ENCODE data around the gene SOX8.

SOX8 gene

DNA sequence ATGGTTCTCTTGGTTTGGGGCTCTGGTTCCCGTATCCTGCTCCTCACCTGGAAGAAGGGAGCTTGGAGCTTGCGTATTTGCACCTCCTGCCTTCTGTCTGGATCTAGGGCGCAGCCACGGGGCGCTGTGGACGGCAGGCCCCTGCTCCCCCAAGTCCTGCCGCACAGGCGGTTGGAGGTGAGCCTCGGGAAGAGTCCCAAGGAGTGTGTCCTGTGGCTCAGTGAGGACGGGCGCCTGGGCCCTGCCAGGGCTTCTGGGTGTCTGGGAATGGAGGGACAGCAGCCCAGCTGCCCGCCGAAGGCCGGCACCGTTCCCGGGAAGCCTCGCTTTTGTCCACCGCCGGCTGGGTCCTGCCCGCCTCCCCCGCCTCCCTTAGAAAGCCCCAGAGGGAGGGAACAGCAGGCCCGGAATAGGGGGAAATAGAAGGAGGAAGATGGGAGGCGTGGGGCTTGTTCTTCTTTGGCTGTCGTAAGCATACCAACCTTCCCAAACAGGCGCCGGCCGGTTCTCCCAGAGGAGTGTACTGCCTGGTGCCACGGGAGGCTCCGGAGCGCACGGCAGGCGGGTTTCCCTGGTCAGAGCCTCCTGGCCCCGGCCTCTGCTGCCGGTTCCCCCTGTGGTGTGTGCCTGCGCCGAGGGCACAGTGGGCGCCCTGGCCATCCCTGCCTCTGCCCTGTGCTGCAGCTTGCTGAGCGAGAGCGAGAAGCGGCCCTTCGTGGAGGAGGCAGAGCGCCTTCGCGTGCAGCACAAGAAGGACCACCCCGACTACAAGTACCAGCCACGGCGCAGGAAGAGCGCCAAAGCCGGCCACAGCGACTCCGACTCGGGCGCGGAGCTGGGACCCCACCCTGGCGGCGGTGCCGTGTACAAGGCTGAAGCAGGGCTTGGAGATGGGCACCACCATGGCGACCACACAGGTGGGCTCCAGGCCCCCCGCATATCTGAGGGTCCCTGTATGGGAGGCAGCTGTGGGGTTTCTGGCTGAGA lies 1.8 kb downstream of the SOX8 start:
- no peak for DNase-seq (ENCODE audit: low read depth)
- TF ChIP-seq, protein P1, sequence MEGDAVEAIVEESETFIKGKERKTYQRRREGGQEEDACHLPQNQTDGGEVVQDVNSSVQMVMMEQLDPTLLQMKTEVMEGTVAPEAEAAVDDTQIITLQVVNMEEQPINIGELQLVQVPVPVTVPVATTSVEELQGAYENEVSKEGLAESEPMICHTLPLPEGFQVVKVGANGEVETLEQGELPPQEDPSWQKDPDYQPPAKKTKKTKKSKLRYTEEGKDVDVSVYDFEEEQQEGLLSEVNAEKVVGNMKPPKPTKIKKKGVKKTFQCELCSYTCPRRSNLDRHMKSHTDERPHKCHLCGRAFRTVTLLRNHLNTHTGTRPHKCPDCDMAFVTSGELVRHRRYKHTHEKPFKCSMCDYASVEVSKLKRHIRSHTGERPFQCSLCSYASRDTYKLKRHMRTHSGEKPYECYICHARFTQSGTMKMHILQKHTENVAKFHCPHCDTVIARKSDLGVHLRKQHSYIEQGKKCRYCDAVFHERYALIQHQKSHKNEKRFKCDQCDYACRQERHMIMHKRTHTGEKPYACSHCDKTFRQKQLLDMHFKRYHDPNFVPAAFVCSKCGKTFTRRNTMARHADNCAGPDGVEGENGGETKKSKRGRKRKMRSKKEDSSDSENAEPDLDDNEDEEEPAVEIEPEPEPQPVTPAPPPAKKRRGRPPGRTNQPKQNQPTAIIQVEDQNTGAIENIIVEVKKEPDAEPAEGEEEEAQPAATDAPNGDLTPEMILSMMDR (IDR thresholded peaks at IDR 0.05; ENCODE audit: low read length, missing control alignments), result no peak
- no peak overlapping the region for H3K4me3 ChIP-seq (replicated peaks; ENCODE audit: low read depth, low read length)

DNA sequence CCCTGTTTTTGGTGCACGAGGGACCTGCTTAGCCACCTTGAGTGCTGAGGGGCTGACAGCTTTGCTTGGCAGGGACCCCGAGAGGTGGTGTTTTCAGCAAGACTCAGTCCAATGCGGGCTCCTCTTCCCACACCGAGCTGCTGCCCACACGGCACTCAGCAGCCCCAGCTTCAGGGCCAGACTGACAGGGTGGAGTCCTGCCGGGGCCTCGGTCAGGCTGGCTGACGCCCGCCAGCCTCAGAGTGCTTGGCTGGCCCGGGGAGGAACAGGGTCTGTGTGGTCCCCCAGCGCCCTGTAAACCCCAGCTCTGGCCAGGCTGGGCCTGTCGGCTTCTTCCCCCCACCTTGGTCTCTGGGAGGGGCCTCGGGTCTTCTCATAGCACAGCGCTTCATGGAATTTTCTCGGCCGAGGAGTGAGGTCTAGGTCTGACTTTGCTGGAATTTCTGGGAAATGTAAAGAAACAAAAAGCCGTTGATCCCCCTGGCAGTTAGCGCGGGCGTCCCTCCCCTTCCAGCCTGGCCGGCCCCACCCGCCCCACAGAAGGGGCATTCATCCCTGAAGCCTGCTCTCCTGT lies 2.6 kb downstream of the SOX8 start:
- H3K4me3 ChIP-seq (replicated peaks; ENCODE audit: low read depth, low read length), result no peak overlapping the region

DNA sequence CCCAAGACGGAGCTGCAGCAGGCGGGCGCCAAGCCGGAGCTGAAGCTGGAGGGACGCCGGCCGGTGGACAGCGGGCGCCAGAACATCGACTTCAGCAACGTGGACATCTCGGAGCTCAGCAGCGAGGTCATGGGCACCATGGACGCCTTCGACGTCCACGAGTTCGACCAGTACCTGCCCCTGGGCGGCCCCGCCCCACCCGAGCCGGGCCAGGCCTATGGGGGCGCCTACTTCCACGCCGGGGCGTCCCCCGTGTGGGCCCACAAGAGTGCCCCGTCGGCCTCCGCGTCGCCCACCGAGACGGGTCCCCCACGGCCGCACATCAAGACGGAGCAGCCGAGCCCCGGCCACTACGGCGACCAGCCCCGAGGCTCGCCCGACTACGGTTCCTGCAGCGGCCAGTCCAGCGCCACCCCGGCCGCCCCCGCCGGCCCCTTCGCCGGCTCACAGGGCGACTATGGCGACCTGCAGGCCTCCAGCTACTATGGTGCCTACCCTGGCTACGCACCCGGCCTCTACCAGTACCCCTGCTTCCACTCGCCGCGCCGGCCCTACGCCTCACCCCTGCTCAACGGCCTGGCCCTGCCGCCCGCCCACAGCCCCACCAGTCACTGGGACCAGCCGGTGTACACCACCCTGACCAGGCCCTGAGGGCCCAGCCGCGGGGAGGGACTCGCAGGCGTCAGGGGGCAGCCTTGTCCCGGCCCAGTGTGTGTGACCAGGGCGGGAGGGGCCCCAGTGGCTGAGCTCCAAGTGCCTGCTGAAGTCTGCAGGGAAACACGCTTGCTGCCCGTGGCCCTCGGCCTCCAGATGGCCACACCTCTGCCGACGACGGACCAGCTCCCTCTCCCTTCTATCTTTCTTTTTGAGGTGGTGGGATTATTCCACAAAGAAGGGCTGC lies 3.4 kb downstream of the SOX8 start:
- TF ChIP-seq, protein P1 (IDR thresholded peaks at IDR 0.05; ENCODE audit: low read length, missing control alignments), result no peak
- no peak for DNase-seq (ENCODE audit: low read depth)
- H3K4me3 ChIP-seq (replicated peaks; ENCODE audit: low read depth, low read length), result no peak overlapping the region

More for the DNA sequence above, 2.6 kb downstream of the SOX8 start:
- TF ChIP-seq, protein P1 (IDR thresholded peaks at IDR 0.05; ENCODE audit: low read length, missing control alignments), result no peak
- DNase-seq (ENCODE audit: low read depth), result no peak

DNA sequence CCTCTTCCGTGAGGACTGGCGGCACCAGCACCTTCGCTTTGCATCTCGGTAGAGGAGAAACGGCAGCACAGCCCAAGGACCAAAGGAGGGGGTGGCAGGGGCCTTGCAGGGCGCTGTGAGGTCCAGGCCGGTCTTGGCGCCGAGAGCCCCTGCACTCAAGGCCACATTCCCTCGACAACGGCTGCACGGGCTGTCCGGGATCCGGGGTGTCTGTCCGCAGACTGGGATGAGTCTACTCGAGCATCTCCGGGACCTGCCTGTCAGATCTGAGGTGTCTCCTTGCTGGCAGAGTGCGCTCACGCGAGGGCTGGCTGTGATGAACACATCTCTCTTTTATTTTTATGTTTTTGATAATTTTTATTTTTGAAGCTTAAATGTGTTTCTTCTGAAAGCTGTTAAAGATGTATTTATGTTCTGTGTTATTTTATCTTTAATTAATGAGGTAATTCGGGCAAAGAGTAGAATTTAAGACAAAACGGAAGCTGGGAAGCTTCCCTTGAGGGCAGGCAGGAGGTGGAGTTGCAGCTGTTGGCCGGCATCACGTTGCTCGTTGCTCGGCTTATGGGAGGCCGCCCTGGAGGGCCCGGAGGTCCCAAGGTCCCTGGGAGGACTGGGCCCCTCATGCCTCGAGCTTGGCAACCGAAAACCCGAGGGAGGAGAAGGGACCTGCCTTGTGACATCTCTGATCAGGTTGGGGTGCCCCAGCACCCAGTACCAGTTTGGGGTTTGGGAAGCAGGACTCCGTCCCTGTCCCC lies 4.3 kb downstream of the SOX8 start:
- TF ChIP-seq, protein P1 (IDR thresholded peaks at IDR 0.05; ENCODE audit: low read length, missing control alignments), result no peak
- H3K4me3 ChIP-seq (replicated peaks; ENCODE audit: low read depth, low read length), result no peak overlapping the region
- no peak for DNase-seq (ENCODE audit: low read depth)

DNA sequence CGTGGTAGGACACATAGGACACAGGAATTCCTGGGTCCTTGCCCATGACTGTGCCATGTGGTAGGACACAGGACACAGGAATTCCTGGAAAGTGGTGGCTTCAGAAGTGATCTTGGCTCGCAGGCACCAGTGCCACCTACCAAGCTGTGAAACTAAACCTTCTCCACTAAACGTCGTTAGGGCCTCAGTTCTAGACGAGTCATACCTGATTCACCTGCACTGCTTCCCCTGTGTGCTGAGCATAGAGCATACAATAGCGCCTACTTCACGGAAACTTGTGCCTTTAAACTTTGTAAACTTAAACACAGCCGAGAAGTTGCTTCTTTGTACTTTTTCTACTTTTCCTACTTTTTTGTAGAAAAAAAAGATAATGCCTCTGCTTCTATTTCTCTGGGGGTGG lies 4.8 kb downstream of the SOX8 start:
- no peak for DNase-seq (ENCODE audit: low read depth)
- H3K4me3 ChIP-seq (replicated peaks; ENCODE audit: low read depth, low read length), result no peak overlapping the region
- TF ChIP-seq, protein P1 (IDR thresholded peaks at IDR 0.05; ENCODE audit: low read length, missing control alignments), result no peak

Data from fibroblast of pulmonary artery (primary cell).